ENCODE results near the gene KCNK18.

DNA sequence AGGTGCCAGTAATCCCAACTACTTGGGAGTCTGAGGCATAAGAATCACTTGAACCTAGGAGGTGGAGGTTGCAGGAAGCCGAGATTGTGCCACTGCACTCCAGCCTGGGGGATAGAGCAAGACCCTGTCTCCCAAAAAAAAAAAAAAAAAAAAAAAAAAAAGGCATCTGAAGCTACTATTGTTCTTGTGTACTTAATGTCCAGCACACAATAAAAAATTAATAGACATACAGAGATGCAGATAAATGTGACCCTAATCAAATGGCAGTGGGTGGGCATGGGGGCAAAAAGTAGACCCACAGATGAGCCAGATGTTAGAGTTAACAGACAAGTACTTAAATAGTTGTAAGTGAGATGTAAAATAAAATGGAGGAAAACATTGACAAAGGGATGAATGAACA, 7.7 kb upstream of the KCNK18 start:
- no peak for TF ChIP-seq EZH2 (IDR thresholded peaks at IDR 0.05)
- TF ChIP-seq POLR2AphosphoS5 (IDR thresholded peaks at IDR 0.05; ENCODE audit: borderline replicate concordance, low read depth, low read length): no peak
- TF ChIP-seq FOXP2 (optimal IDR thresholded peaks at IDR 0.05; ENCODE audit: control extremely low read depth, extremely low read length, insufficient read depth): no peak
